Measurements from ENCODE around the gene BMF. TPM values are rescaled to one million over a fixed set of nuclear protein-coding genes. Genes with fewer than 3 reads are reported as not detected.
A peak's percentile ranks its signal among the peaks of the same experiment; 100 is the strongest.

BMF gene
- total and polyA plus RNA-seq, 7 donors, result 4.8 to 18.1 (median 15.3) TPM

DNA sequence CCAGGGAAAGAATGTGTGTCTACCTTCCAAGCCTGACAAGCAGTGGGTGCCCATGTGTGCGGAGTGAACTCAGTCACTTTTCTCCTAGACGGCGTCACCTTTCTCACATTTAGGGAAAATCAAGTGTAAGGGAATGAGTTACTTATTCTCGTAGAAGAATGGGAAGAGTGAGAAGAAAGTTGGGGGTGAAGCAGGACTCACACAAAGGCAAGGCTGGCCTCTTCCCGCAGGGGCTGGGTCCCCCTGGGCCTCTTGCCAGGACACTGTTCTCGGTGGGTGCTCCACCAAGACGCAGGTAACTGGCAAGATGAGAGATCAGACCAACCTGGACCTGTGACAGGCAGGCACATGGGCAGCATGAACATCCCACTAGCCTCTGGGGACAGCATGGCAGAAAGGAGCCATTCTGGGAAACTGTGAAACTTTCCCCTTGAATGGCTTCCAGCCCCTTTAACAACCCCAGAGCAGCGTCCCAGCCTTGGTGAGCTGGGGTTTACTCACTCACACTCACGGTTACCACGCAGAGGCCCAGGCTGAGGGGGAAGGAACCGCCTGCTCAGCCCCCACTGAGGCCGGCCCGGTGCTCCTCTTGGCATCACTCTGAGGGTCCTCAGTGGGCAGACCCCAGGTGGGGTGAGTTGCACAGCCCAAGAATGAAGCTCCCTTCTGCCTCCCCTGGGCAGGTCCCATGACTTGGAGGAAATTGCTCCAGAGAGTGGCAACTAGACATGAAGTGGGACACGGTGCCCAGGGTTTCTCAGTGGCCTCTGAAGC lies 54.7 kb downstream of the BMF start:
- H3K27ac ChIP-seq, result no peak overlapping the region
- H3K27me3 ChIP-seq, result no peaks in the 10 kb centered on the region
- H3K9me3 ChIP-seq, result no peaks in the 10 kb centered on the region
- peaks cover 0 to 37% (median 24%) of the 10 kb centered on the region in 4 donors for H3K4me1 ChIP-seq
- peak; percentile 64 for DNase-seq
- H3K4me3 ChIP-seq, result no peak overlapping the region
- no peaks in the 10 kb centered on the region for H3K36me3 ChIP-seq
- intact Hi-C loops (cut with DNase I), result no loop called here
- 66 to 88% methylated on average over 14 of the region's 14 CpGs for WGBS, 2 donors
- TF ChIP-seq, protein P1, sequence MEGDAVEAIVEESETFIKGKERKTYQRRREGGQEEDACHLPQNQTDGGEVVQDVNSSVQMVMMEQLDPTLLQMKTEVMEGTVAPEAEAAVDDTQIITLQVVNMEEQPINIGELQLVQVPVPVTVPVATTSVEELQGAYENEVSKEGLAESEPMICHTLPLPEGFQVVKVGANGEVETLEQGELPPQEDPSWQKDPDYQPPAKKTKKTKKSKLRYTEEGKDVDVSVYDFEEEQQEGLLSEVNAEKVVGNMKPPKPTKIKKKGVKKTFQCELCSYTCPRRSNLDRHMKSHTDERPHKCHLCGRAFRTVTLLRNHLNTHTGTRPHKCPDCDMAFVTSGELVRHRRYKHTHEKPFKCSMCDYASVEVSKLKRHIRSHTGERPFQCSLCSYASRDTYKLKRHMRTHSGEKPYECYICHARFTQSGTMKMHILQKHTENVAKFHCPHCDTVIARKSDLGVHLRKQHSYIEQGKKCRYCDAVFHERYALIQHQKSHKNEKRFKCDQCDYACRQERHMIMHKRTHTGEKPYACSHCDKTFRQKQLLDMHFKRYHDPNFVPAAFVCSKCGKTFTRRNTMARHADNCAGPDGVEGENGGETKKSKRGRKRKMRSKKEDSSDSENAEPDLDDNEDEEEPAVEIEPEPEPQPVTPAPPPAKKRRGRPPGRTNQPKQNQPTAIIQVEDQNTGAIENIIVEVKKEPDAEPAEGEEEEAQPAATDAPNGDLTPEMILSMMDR (IDR thresholded peaks at IDR 0.05), result no peak
- TF ChIP-seq POLR2AphosphoS5 (IDR thresholded peaks at IDR 0.05) (no peak), POLR2A (IDR thresholded peaks at IDR 0.05) (no peak), EP300 (IDR thresholded peaks at IDR 0.05) (no peak)

DNA sequence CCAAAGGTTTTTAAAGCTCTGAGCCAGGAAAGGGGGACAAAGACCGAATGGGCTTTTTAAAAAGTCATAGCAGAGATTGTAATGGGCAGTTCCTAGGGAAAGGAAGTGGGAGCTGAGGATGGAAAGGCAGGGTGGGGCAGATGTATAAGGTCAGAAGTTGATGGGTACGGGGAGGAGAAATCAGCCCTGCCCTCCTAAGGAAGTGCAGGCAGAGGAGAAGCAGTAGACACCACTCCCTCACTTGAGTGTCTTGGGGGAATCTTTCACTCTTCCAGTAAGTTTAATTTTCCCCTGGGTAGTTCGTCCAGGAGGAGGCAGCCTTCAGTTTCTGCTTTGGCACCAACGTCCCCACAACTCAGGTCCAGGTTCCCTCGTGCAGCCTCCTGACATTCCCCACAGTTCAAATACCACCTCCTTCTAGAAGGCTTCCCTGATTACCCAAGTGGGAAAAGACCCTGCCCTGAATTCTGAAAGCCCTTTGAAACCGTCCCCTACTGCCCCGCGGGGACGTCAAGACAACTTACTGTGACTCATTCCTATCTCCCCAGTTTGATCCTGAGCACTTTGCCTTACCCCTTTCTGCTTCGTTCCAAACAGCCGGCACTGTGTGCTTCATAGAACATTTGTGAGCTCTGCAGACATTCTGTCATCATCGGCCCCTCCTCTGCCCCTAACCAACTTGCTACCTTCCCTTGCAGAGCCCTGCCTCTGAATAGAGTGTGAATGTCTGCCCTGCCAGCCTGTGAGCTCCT lies 55.4 kb downstream of the BMF start:
- 65 to 72% methylated on average over 12 of the region's 12 CpGs for WGBS, 2 donors
- intact Hi-C loops (cut with DNase I), result no loop called here

DNA sequence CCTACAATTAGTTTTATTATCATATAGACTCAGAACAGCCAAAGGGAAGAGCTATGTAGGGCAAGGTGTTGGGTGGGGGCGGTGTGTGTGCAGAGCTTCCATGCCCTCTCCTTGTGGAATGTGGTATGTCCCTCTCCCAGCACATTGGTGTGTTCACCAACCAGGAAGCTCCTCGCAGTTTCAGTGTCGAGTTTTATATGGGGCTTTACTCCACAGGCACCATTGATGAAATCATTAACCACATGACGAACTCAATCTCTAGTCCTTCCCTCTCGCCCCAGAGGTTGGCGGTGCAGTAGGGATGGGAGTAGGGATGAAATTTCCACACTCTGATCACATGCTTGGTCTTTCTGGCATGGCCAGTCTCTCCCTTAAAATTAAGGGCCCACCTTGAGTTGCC lies 56.1 kb downstream of the BMF start:
- TF ChIP-seq EP300 (IDR thresholded peaks at IDR 0.05), result no peak
- no peak for TF ChIP-seq POLR2AphosphoS5 (IDR thresholded peaks at IDR 0.05)
- TF ChIP-seq, protein P1 (IDR thresholded peaks at IDR 0.05), result no peak
- TF ChIP-seq POLR2A (IDR thresholded peaks at IDR 0.05), result no peak
- no peak overlapping the region for H3K27ac ChIP-seq
- peak; percentile 26 for DNase-seq
- intact Hi-C loops (cut with DNase I), result no loop called here
- no peak overlapping the region for H3K4me3 ChIP-seq
- 13 to 66% methylated on average over 6 of the region's 6 CpGs for WGBS, 2 donors
- H3K36me3 ChIP-seq, result no peaks in the 10 kb centered on the region
- no peaks in the 10 kb centered on the region for H3K27me3 ChIP-seq
- peaks cover 0 to 50% (median 34%) of the 10 kb centered on the region in 4 donors for H3K4me1 ChIP-seq
- H3K9me3 ChIP-seq, result no peaks in the 10 kb centered on the region

More for the DNA sequence above, 55.4 kb downstream of the BMF start:
- Histone ChIP-seq H3K27me3 (no peaks in the 10 kb centered on the region), H3K27ac (no peak overlapping the region), H3K4me3 (no peak overlapping the region), H3K4me1 (peaks cover 0 to 45% (median 30%) of the 10 kb centered on the region in 4 donors), H3K9me3 (no peaks in the 10 kb centered on the region), H3K36me3 (no peaks in the 10 kb centered on the region)
- DNase-seq, result peak; percentile 43
- TF ChIP-seq POLR2AphosphoS5 (IDR thresholded peaks at IDR 0.05) (no peak), EP300 (IDR thresholded peaks at IDR 0.05) (no peak), POLR2A (IDR thresholded peaks at IDR 0.05) (no peak)
- TF ChIP-seq, protein P1 (IDR thresholded peaks at IDR 0.05), result no peak

DNA sequence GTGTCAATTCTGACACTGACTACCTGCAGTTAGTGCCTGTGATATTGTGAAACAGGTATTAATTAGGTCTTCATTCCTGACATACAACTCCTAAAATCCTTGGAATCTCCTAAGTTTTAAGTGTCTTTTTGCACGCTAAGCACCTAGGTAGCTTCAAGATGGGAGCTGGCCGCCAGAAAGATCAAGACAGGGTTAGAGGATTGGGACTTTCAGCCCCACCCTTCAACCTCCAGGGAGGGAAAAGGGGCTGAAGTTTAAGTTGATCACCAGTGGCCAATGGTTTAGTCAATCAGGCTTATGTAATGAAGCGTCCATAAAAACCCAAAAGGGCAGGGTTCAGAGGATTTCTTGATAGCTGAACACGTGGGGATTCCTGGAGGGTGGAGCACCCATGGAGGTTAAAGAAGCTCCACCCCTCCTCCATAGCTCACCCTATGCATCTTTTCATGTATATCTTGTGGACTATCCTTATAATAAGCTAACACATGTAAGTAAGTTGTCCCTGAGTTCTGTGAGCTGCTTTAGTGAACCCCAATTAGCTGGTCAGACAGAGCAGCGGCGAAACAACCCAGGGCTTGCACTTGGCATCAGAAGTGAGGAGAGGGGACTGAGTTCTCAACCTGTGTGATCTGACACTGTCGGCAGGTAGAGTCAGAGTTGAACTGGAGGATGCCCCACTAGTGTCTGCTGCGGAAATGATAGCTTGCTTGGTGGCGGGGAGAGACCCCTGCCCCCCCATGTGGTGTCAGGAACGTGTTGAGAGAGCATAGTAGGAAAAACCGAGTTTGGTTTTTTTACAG lies 56.9 kb downstream of the BMF start:
- DNase-seq, result peak; percentile 18
- H3K4me1 ChIP-seq, result peaks cover 0 to 58% (median 41%) of the 10 kb centered on the region in 4 donors
- H3K27ac ChIP-seq, result no peak overlapping the region
- intact Hi-C loops (cut with DNase I), result no loop called here
- no peaks in the 10 kb centered on the region for H3K27me3 ChIP-seq
- no peaks in the 10 kb centered on the region for H3K36me3 ChIP-seq
- H3K4me3 ChIP-seq, result no peak overlapping the region
- no peaks in the 10 kb centered on the region for H3K9me3 ChIP-seq
- TF ChIP-seq, protein P1 (IDR thresholded peaks at IDR 0.05), result no peak
- no peak for TF ChIP-seq POLR2AphosphoS5 (IDR thresholded peaks at IDR 0.05)
- no peak for TF ChIP-seq EP300 (IDR thresholded peaks at IDR 0.05)
- TF ChIP-seq POLR2A (IDR thresholded peaks at IDR 0.05), result no peak
- WGBS, 2 donors, result 32 to 66% methylated on average over 11 of the region's 11 CpGs

All from sigmoid colon (tissue), 7 donors.